ENCODE results near the gene ACSS1.
A peak's percentile ranks its signal among the peaks of the same experiment; 100 is the strongest.

The ACSS1 gene

DNA sequence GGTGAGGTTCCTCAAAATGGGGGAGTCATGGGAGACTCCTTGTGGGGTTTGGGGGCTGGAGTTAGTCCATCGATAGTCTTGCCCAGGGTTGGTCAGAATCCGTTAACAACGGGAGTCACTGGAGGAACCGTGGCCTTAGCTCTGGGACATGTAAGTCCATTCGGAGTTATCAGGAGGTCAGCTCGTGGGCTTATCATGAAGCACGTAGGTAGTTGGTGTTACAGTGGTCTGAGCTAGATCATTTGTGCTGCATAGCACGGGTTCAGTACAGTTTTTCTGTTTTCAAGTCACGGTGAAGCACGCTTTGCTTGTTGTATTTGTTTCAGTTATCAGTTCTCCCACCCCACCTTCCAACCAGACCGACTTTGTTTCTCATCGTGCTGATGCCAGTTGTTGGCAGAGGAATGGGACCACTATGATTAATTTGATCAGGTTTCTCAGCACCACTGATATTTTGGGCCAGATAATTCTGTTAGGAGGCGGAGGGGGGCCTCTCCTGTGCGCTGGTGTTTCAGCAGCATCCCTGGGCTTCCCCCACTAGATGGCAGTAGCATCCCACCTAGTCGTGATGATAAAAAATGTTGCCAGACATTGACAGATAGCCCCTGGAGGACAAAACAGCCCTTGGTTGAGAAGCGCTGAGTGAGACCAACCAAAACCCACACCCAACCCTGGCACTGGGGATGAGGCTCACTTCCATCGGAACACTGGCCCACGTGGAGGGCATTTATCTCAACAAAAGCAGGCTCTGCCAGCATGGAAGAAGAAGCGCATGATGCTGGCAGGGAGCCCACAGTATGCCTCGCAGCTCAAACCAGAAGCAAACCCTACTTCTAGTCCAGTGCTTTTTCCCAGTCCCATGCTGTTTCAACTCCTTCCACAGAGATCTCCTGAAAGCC, 63.2 kb downstream of the ACSS1 start:
- H3K4me3 ChIP-seq (ENCODE audit: control insufficient read depth, low read depth, low read length): no peak overlapping the region
- DNase-seq (ENCODE audit: low read depth): peak; percentile 31

GRCh38 chr20:24994186-24994465, 63.8 kb downstream of the ACSS1 start:
- DNase-seq (ENCODE audit: low read depth): no peak
- TF ChIP-seq, protein P1, sequence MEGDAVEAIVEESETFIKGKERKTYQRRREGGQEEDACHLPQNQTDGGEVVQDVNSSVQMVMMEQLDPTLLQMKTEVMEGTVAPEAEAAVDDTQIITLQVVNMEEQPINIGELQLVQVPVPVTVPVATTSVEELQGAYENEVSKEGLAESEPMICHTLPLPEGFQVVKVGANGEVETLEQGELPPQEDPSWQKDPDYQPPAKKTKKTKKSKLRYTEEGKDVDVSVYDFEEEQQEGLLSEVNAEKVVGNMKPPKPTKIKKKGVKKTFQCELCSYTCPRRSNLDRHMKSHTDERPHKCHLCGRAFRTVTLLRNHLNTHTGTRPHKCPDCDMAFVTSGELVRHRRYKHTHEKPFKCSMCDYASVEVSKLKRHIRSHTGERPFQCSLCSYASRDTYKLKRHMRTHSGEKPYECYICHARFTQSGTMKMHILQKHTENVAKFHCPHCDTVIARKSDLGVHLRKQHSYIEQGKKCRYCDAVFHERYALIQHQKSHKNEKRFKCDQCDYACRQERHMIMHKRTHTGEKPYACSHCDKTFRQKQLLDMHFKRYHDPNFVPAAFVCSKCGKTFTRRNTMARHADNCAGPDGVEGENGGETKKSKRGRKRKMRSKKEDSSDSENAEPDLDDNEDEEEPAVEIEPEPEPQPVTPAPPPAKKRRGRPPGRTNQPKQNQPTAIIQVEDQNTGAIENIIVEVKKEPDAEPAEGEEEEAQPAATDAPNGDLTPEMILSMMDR (IDR thresholded peaks at IDR 0.05; ENCODE audit: control insufficient read depth, insufficient read depth, low read depth, low read length, missing control alignments): no peak

More for the DNA sequence above, 63.2 kb downstream of the ACSS1 start:
- TF ChIP-seq, protein P1 (IDR thresholded peaks at IDR 0.05; ENCODE audit: control insufficient read depth, insufficient read depth, low read depth, low read length, missing control alignments): peak; percentile 92

GRCh38 chr20:24993337-24994185, 64.4 kb downstream of the ACSS1 start:
- peak; percentile 23 for DNase-seq (ENCODE audit: low read depth)
- peak overlapping the region; percentile 95 for H3K4me3 ChIP-seq (ENCODE audit: control insufficient read depth, low read depth, low read length)
- TF ChIP-seq, protein P1 (IDR thresholded peaks at IDR 0.05; ENCODE audit: control insufficient read depth, insufficient read depth, low read depth, low read length, missing control alignments): peak; percentile 47

More at GRCh38 chr20:24994186-24994465, 63.8 kb downstream of the ACSS1 start:
- no peak overlapping the region for H3K4me3 ChIP-seq (ENCODE audit: control insufficient read depth, low read depth, low read length)

- TF ChIP-seq, protein P1 (IDR thresholded peaks at IDR 0.05; ENCODE audit: control insufficient read depth, insufficient read depth, low read depth, low read length, missing control alignments): no peak
- peak; percentile 41 for DNase-seq (ENCODE audit: low read depth)
- peak within 1 kb of the TSS; percentile 95 for H3K4me3 ChIP-seq (ENCODE audit: control insufficient read depth, low read depth, low read length)
These were observed 65.3 kb downstream of the ACSS1 start, which contains the start of gene APMAP for GRCh38 chr20:24992487-24993205. Gene APMAP (minus strand): TSS chr20:24992751. CDS start chr20:24992688, 63 bp downstream.

GRCh38 chr20:24991897-24992486, 65.9 kb downstream of the ACSS1 start:
- TF ChIP-seq, protein P1 (IDR thresholded peaks at IDR 0.05; ENCODE audit: control insufficient read depth, insufficient read depth, low read depth, low read length, missing control alignments): no peak
- H3K4me3 ChIP-seq (ENCODE audit: control insufficient read depth, low read depth, low read length): peak overlapping the region; percentile 95
- DNase-seq (ENCODE audit: low read depth): no peak

- no peak overlapping the region for H3K4me3 ChIP-seq (ENCODE audit: control insufficient read depth, low read depth, low read length)
- DNase-seq (ENCODE audit: low read depth): no peak
These were observed 67.1 kb downstream of the ACSS1 start for GRCh38 chr20:24990810-24991252.

More at GRCh38 chr20:24990810-24991252, 67.1 kb downstream of the ACSS1 start:
- TF ChIP-seq, protein P1 (IDR thresholded peaks at IDR 0.05; ENCODE audit: control insufficient read depth, insufficient read depth, low read depth, low read length, missing control alignments): no peak

All from AG09309 (cell line).